Mesendoderm (in vitro differentiated cells): ENCODE results near the gene PHOX2A.
A peak's percentile ranks its signal among the peaks of the same experiment; 100 is the strongest.

Experiments used
- DNase-seq: peaks from one replicate; pipeline ENCODE4 v3.0.0; 2013
- H2AK5ac ChIP-seq: 2 replicates; pipeline ENCODE4 v1.6.1; 2013; ENCODE audit warnings: low read length, inconsistent platforms
- H2BK120ac ChIP-seq: 2 replicates; pipeline ENCODE4 v1.6.1; 2013; ENCODE audit warnings: low read depth, mild to moderate bottlenecking, low read length, moderate library complexity, mixed read lengths
- H2BK15ac ChIP-seq: replicated peaks from 2 replicates; pipeline ENCODE4 v1.6.1; 2013; ENCODE audit warnings: low read depth, mild to moderate bottlenecking, moderate library complexity
- H2BK5ac ChIP-seq: 2 replicates; pipeline ENCODE4 v1.6.1; 2013; ENCODE audit warnings: low read length, inconsistent platforms
- H3K18ac ChIP-seq: 2 replicates; pipeline ENCODE4 v1.6.1; 2013; ENCODE audit warnings: mild to moderate bottlenecking, low read length, mixed read lengths
- H3K23ac ChIP-seq: one replicate; pipeline ENCODE4 v1.6.1; 2013; ENCODE audit warnings: low read length
- H3K27ac ChIP-seq: 2 replicates; pipeline ENCODE4 v1.5.1; 2013; ENCODE audit warnings: low read depth, mild to moderate bottlenecking, inconsistent platforms, low read length, moderate library complexity
- H3K27me3 ChIP-seq: 2 replicates; pipeline ENCODE4 v1.6.1; 2013; ENCODE audit warnings: low read length, control low read depth, mild to moderate bottlenecking, inconsistent platforms; ENCODE audit not compliant: insufficient read depth, poor library complexity
- H3K36me3 ChIP-seq: 2 replicates; pipeline ENCODE4 v1.6.1; 2013; ENCODE audit warnings: low read length, inconsistent platforms; ENCODE audit not compliant: control insufficient read depth, insufficient read depth
- H3K4ac ChIP-seq: one replicate; pipeline ENCODE4 v1.6.1; 2013; ENCODE audit warnings: low read depth, mild to moderate bottlenecking, low read length, moderate library complexity
- H3K4me1 ChIP-seq: 2 replicates; pipeline ENCODE4 v1.6.1; 2013; ENCODE audit warnings: low read depth, low read length, inconsistent platforms; ENCODE audit not compliant: control insufficient read depth
- H3K4me2 ChIP-seq: 2 replicates; pipeline ENCODE4 v1.6.1; 2013; ENCODE audit warnings: low read length
- H3K4me3 ChIP-seq: 2 replicates; pipeline ENCODE4 v1.5.1; 2013; ENCODE audit warnings: mild to moderate bottlenecking, low read length
- H3K56ac ChIP-seq: one replicate; pipeline ENCODE4 v1.6.1; 2013; ENCODE audit warnings: low read length
- H3K79me1 ChIP-seq: 2 replicates; pipeline ENCODE4 v1.6.1; 2013; ENCODE audit warnings: low read length, inconsistent platforms
- H3K79me2 ChIP-seq: 2 replicates; pipeline ENCODE4 v1.6.1; 2013; ENCODE audit warnings: mild to moderate bottlenecking, low read length; ENCODE audit not compliant: control insufficient read depth, insufficient read depth
- H3K9ac ChIP-seq: 2 replicates; pipeline ENCODE4 v1.6.1; 2013; ENCODE audit warnings: low read length, inconsistent platforms
- H4K5ac ChIP-seq: one replicate; pipeline ENCODE4 v1.6.1; 2013; ENCODE audit warnings: low read length
- H4K8ac ChIP-seq: one replicate; pipeline ENCODE4 v1.6.1; 2013; ENCODE audit warnings: low read depth, mild to moderate bottlenecking, control low read depth, low read length, moderate library complexity
- WGBS: extraction: QIAGEN DNeasy Blood & Tissue Kit; methylation state at CpG from one replicate; pipeline ENCODE4 v1.1.7; 2013; ENCODE audit warnings: low lambda C conversion rate, missing lambda C conversion rate; ENCODE audit not compliant: insufficient coverage; ENCODE audit errors: extremely low coverage; 5-methylcytosine and 5-hydroxymethylcytosine counted together

The PHOX2A gene

DNA sequence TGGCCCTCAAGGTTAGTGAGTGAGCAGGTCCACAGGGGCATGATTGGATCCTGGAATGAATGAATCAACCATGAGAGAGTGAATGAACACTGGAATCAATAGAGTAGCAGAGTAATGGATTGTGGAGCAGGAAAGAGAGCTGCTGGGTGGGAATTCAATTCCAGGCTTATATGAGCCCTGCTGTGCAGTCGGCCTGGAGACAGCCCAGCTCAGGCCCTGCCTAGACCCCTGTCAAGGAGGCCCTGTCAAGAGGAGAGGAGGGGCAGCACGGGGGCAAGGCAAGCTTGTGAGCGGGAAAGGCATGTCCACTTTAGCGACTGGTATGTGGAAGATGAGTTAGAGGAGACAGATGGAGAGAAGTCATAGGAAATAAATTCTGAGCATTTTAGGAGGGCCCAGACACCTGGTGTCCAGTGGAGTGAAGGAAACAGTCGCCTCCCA, 53.3 kb downstream of the PHOX2A start:
- H2AK5ac ChIP-seq, result no peak overlapping the region
- H3K56ac ChIP-seq, result no peak overlapping the region
- H3K27me3 ChIP-seq, result no peaks in the 10 kb centered on the region
- no peak overlapping the region for H3K4ac ChIP-seq
- no peak overlapping the region for H3K18ac ChIP-seq
- H3K4me3 ChIP-seq, result no peak overlapping the region
- no peaks in the 10 kb centered on the region for H3K36me3 ChIP-seq
- WGBS, result no CpG with 5 or more reads among the region's 5 CpGs
- H3K4me2 ChIP-seq, result no peak overlapping the region
- H2BK5ac ChIP-seq, result no peak overlapping the region
- DNase-seq, result no peak
- no peak overlapping the region for H4K8ac ChIP-seq
- H3K9ac ChIP-seq, result no peak overlapping the region
- H2BK120ac ChIP-seq, result no peak overlapping the region
- H3K27ac ChIP-seq, result no peak overlapping the region
- H3K23ac ChIP-seq, result peak overlapping the region; percentile 81
- peaks cover 14% of the 10 kb centered on the region for H3K4me1 ChIP-seq
- H3K79me1 ChIP-seq, result no peaks in the 10 kb centered on the region
- H2BK15ac ChIP-seq, result no peak overlapping the region
- H3K79me2 ChIP-seq, result no peaks in the 10 kb centered on the region
- H4K5ac ChIP-seq, result no peak overlapping the region

DNA sequence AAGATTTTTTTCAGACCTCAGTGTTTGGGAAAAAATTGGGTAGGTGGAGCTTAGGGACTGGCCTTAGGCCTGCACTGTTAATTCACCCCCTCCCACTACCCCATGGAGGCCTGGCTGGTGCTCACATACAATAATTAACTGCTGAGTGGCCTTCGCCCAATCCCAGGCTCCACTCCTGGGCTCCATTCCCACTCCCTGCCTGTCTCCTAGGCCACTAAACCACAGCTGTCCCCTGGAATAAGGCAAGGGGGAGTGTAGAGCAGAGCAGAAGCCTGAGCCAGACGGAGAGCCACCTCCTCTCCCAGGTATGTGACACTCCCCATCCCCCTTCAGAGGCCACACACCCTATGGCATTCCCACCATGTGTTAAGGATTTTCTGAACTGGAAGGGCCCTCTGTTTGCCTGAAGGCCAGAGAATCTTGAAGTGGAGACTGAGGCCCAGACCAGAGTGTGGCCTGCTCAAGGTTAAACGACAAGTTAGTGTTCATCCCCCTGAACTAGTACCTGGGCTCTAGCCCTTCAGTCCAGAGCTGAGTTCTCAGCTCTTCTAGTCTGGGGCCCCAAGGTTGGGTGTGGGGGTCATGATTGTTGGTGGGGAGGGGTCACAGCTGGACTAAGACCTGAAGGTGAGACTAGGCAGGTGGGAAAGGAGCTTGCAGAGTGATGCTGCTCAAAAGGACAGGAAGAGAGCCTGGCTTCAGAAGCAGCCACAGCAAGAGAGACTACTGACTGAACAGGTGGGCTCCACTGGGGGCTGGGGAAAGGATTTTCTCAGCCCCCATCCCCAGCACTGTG, 54.3 kb downstream of the PHOX2A start:
- Histone ChIP-seq H2BK15ac (no peak overlapping the region), H2BK120ac (no peak overlapping the region), H3K23ac (no peak overlapping the region), H3K79me1 (no peaks in the 10 kb centered on the region), H3K79me2 (no peaks in the 10 kb centered on the region), H3K9ac (peak overlapping the region; percentile 17), H2BK5ac (no peak overlapping the region), H3K36me3 (no peaks in the 10 kb centered on the region), H3K4me1 (peaks cover 14% of the 10 kb centered on the region), H4K5ac (peak overlapping the region; percentile 40), H4K8ac (no peak overlapping the region), H3K4me2 (no peak overlapping the region), H3K27me3 (no peaks in the 10 kb centered on the region), H3K56ac (peak overlapping the region; percentile 68), H3K27ac (no peak overlapping the region), H3K4me3 (no peak overlapping the region), H3K4ac (peak overlapping the region; percentile 18), H3K18ac (no peak overlapping the region), H2AK5ac (peak overlapping the region; percentile 29)
- no CpG with 5 or more reads among the region's 3 CpGs for WGBS
- DNase-seq, result peak; percentile 93
